ENCODE measurements around the gene ADCY5. TPM values are rescaled to one million over a fixed set of nuclear protein-coding genes. Genes with fewer than 3 reads are reported as not detected.

ADCY5 gene
- total RNA-seq, 1 experiment from 2014 or later, result not detected

DNA sequence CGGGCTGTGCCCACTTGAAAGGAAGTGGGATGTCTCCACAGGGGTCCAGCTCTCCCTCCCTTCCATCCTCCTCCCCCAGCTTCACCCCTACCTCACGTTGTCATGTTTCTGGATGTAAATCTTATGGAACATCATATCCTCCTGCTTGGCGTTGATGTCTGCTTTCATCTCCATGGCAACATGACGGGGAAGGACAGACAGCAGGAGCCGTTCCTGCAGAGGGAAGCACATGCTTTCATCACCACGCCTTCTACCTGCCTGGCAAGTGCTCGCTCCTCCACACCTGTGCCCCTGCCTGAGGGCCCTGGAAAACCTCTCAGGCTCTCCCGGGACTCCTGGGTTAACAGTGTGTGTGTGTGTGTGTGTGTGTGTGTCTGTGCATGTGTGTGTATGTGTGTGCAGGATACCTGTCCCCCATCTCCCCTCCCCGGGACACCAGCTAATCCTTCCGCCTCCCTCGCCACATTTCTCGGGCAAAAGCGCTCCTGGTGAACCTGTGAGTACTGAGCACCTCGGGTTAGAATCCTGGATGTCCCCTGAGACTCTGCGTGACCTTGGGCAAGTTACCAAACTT, 101.1 kb downstream of the ADCY5 start:
- no peak for DNase-seq (ENCODE audit: extremely low read depth, low read depth)

DNA sequence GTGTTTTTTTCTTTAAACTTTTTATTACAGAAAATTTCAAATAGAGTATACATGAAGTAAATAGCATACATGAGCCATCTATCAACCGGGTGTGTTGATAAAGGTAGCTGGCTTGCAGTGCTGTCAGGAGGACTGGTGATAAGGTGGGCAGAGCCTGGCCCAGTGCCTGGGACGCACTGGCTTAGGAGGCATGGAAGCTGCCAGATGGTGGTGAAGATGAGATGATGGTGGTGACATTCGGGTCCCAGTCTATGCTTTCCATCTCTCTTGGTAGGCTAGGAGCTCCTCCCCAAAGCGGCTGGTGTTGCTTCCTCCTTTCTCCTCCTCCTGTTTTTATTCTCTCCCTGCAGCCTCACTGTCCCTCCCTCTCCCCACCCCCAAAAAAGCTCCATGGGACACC, 101.7 kb downstream of the ADCY5 start:
- no peak for DNase-seq (ENCODE audit: extremely low read depth, low read depth)

- no peak for DNase-seq (ENCODE audit: extremely low read depth, low read depth)
Observed at GRCh38 chr3:123346021-123346420, 102.9 kb downstream of the ADCY5 start.

GRCh38 chr3:123344907-123345594, 103.8 kb downstream of the ADCY5 start:
- no peak for DNase-seq (ENCODE audit: extremely low read depth, low read depth)

GRCh38 chr3:123344175-123344906, 104.5 kb downstream of the ADCY5 start:
- no peak for DNase-seq (ENCODE audit: extremely low read depth, low read depth)

GRCh38 chr3:123343296-123344174, 105.4 kb downstream of the ADCY5 start:
- DNase-seq (ENCODE audit: extremely low read depth, low read depth), result no peak

GRCh38 chr3:123342631-123343080, 106.2 kb downstream of the ADCY5 start:
- no peak for DNase-seq (ENCODE audit: extremely low read depth, low read depth)

DNA sequence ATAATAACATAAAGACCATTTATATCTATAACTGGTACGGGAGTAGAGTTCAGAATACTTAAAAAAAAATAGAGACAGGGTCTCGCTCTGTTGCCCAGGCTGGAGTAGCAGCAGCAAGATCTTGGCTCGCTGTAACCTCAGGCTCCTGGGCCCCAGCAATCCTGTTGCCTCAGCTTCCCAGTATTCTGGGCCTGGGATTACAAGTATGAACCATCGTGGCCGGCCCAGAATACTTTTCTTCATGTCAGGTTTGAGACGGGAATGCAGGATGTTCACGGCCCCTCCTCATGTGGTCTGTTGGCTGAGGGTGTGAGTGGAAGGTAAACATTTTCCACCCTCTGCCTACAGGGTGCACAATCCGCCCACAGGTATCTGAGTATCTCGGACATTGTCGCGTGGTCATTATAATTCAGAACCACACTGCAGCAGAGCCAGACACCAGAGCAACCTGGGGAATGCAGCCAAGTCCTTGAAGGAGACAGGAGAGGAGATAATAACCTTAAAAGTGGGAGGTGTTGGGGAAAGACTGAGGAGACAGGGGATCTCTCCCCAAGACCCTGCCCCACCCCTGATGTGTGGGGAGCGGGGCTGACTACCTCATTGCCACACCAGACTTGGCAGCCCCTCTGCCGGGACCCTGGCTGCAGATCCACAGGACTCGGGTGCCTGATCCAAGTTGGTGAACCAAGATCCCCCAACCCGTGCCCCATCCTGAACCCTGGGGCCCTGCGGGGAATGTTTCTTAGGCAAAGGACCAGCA, 106.8 kb downstream of the ADCY5 start:
- no peak for DNase-seq (ENCODE audit: extremely low read depth, low read depth)

GRCh38 chr3:123340336-123340735, 108.6 kb downstream of the ADCY5 start:
- DNase-seq (ENCODE audit: extremely low read depth, low read depth), result no peak

DNA sequence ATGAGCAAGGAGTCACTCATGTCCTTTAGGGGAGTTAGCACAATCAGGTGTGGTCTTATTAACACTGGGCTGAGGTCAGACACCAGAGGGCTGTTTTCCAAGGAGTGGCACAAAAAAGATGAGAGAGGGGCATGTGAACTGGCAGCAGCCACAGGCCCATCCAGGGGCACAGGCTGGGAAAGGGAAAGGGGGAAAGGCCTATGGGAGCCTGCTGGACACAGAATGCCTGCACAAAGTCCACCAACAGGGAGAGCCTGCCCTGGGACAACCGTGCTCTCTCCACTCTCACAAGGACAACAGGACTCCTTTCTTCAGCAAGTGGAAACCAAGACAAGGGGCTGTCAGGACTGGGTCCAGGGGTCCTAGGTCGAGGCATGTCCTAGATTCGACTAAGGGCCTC, 109.6 kb downstream of the ADCY5 start:
- DNase-seq (ENCODE audit: extremely low read depth, low read depth), result no peak

DNA sequence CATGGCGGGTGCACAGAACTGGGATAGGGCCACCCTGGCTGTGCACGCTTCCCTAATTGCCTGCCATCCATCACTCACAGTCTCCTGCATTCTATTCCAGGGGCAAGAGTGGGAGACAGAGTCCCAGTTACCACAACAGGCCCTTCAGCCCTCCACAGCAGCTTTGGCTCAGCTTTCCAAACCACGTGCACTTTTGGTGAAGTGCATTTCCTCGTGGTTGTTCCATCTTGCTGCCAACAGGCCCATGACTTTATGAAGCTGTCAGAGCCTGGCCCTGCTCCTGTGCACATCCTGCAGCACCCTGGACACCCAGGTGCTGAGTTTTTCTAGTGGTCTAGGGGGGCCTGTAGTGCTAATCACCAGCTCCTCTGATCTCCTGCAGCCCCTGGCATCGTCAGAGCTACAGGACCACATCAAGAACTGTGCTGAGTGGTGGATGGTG, 110.2 kb downstream of the ADCY5 start:
- no peak for DNase-seq (ENCODE audit: extremely low read depth, low read depth)

DNA sequence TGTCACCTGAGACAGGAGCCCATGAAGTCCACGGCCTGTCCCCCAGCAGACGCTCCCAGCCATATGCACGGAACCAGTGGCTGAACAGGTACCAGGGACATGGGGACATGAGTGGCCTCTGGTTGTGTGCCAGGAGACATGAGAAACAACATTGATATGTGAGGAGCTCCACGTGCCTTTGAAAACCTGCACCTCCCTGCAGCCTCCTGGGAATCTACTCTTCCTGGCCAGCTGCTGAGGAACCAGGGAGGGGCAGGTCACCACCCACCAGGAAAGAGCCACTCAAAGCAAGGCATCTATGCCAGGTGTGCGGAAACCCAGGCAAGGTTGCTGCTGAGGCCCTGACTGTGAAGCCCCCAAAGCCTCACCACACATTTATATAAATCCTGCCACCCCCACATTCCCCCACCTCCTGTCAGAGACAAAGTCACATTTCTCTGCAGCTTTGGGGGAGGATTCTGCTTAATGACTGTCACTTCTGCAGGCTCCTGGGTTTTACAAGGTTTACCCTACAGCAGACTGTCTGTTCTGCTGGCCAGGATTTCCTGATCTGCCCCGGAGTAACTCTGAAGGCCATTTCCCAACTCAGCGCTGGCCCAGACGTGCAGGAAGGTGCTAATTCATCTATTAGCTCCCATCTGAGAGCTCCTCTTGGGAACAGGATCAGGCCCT, 110.8 kb downstream of the ADCY5 start:
- no peak for DNase-seq (ENCODE audit: extremely low read depth, low read depth)

DNA sequence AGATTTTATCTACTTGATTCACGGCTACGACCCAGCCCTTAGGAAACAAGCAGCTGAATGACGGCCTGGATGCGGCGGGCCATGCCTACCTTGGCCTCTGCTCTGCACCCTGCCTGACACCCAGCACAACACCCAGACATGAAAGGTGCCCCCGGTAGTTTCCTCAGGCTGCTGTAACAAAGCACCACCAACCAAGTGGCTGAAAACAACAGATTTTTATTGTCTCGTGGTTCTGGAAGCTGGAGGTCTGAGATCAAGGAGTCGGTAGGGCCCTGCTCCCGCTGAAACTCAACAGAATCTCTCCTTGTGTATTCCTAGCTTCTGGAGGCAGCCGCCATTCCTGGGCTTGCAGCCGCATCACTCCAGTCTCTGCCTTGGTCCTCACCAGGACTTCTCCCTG, 111.7 kb downstream of the ADCY5 start:
- no peak for DNase-seq (ENCODE audit: extremely low read depth, low read depth)

GRCh38 chr3:123336441-123336851, 112.4 kb downstream of the ADCY5 start:
- no peak for DNase-seq (ENCODE audit: extremely low read depth, low read depth)

DNA sequence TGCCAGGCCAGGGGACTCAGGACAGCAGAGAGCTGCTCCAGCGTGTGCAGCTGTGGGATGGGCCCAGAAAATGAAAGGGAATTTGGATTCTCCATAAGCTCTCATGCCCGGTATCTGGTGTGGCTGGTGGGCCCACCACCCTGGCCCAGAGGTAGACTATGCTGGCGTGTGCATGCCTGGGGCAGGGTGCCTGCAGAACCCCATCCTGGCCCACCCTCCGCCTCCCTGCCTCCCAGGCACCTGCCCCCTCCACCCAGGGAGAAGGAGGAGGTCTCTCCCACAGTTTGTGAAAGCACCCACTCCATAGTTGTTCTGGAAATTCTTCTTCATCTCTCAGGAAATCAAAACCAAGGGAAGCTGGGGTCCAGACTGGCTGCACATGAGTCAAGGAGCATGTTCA, 112.9 kb downstream of the ADCY5 start:
- no peak for DNase-seq (ENCODE audit: extremely low read depth, low read depth)

GRCh38 chr3:123335007-123335670, 113.8 kb downstream of the ADCY5 start:
- DNase-seq (ENCODE audit: extremely low read depth, low read depth), result no peak

DNA sequence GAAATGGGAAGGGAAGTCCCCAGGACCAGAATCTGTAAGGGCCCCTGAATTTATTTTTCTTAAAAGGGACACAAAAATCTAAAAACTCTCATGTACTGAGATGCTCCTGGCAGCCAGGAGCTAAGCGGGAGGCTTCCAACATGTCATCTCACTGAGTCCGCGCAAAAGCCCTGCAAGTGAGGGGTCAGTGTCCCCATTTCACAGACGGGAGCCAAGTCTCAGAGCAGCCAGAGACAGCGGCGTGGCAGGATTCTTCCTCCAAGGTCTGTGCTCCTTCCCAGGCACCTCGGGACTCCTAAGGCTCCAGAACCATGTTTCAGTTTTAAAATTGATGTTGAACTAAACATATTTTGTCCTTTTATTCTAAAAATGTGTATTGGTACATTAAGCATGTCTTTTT, 114.8 kb downstream of the ADCY5 start:
- DNase-seq (ENCODE audit: extremely low read depth, low read depth), result no peak

- DNase-seq (ENCODE audit: extremely low read depth, low read depth), result no peak
Observed at GRCh38 chr3:123333401-123333800, 115.5 kb downstream of the ADCY5 start.

GRCh38 chr3:123332124-123332641, 116.7 kb downstream of the ADCY5 start:
- no peak for DNase-seq (ENCODE audit: extremely low read depth, low read depth)

Data from NCI-H460 (cell line).